ENCODE data around the gene DSPP.

DSPP gene

GRCh38 chr4:87608229-87608628, at the start of gene DSPP:
Gene DSPP (plus strand): TSS chr4:87608529. CDS start chr4:87610909, 2,380 bp downstream.
- TF ChIP-seq CTCF (conservative IDR thresholded peaks at IDR 0.05; ENCODE audit: low read depth, low read length) = no peak
- Histone ChIP-seq H3K9ac (no peak within 1 kb of the TSS), H3K36me3 (ENCODE audit: insufficient read depth) (no peaks in the 10 kb centered on the region), H3K4me3 (IDR thresholded peaks at IDR 0.05; ENCODE audit: insufficient read depth, low read depth, low read length) (no peak within 1 kb of the TSS), H2AFZ (ENCODE audit: low read depth) (no peak within 1 kb of the TSS), H3K79me2 (ENCODE audit: insufficient read depth, low read depth) (no peaks in the 10 kb centered on the region), H3K27ac (no peak within 1 kb of the TSS), H3K4me2 (no peak within 1 kb of the TSS; the same call in 1 of the 2 replicates), H3K27me3 (ENCODE audit: insufficient read depth, low read depth) (no peaks in the 10 kb centered on the region), H3K4me1 (ENCODE audit: low read depth, poor library complexity, severe bottlenecking) (no peaks in the 10 kb centered on the region), H4K20me1 (ENCODE audit: insufficient read depth) (no peaks in the 10 kb centered on the region)

- no peaks in the 10 kb centered on the region for H3K27me3 ChIP-seq (ENCODE audit: insufficient read depth, low read depth)
- H3K36me3 ChIP-seq (ENCODE audit: insufficient read depth) = no peaks in the 10 kb centered on the region
- peaks cover 15% of the 10 kb centered on the region for H3K4me1 ChIP-seq (ENCODE audit: low read depth, poor library complexity, severe bottlenecking)
- H3K9ac ChIP-seq = no peak overlapping the region
- no peak overlapping the region for H3K4me3 ChIP-seq (IDR thresholded peaks at IDR 0.05; ENCODE audit: insufficient read depth, low read depth, low read length)
- H2AFZ ChIP-seq (ENCODE audit: low read depth) = peak overlapping the region; percentile 45; the same call in 1 of the 2 replicates
- no peak for TF ChIP-seq CTCF (conservative IDR thresholded peaks at IDR 0.05; ENCODE audit: low read depth, low read length)
- H4K20me1 ChIP-seq (ENCODE audit: insufficient read depth) = no peaks in the 10 kb centered on the region
- no peaks in the 10 kb centered on the region for H3K79me2 ChIP-seq (ENCODE audit: insufficient read depth, low read depth)
- H3K27ac ChIP-seq = no peak overlapping the region
- H3K4me2 ChIP-seq = peak overlapping the region; percentile 22; the same call in 1 of the 2 replicates
Observed at GRCh38 chr4:87559090-87559837, 49.1 kb upstream of the DSPP start.

GRCh38 chr4:87560802-87561201, 47.5 kb upstream of the DSPP start:
- no peak overlapping the region for H3K4me3 ChIP-seq (IDR thresholded peaks at IDR 0.05; ENCODE audit: insufficient read depth, low read depth, low read length)
- no peak overlapping the region for H3K4me2 ChIP-seq
- H3K27ac ChIP-seq = no peak overlapping the region
- no peaks in the 10 kb centered on the region for H3K79me2 ChIP-seq (ENCODE audit: insufficient read depth, low read depth)
- no peak overlapping the region for H3K9ac ChIP-seq
- H3K27me3 ChIP-seq (ENCODE audit: insufficient read depth, low read depth) = no peaks in the 10 kb centered on the region
- H4K20me1 ChIP-seq (ENCODE audit: insufficient read depth) = no peaks in the 10 kb centered on the region
- H3K4me1 ChIP-seq (ENCODE audit: low read depth, poor library complexity, severe bottlenecking) = peaks cover 15% of the 10 kb centered on the region
- no peak for TF ChIP-seq CTCF (conservative IDR thresholded peaks at IDR 0.05; ENCODE audit: low read depth, low read length)
- H2AFZ ChIP-seq (ENCODE audit: low read depth) = no peak overlapping the region
- H3K36me3 ChIP-seq (ENCODE audit: insufficient read depth) = no peaks in the 10 kb centered on the region

GRCh38 chr4:87565746-87566145, 42.6 kb upstream of the DSPP start:
- H3K9ac ChIP-seq = no peak overlapping the region
- H3K4me1 ChIP-seq (ENCODE audit: low read depth, poor library complexity, severe bottlenecking) = no peaks in the 10 kb centered on the region
- H3K79me2 ChIP-seq (ENCODE audit: insufficient read depth, low read depth) = no peaks in the 10 kb centered on the region
- no peaks in the 10 kb centered on the region for H4K20me1 ChIP-seq (ENCODE audit: insufficient read depth)
- no peak for TF ChIP-seq CTCF (conservative IDR thresholded peaks at IDR 0.05; ENCODE audit: low read depth, low read length)
- H3K4me2 ChIP-seq = no peak overlapping the region
- H2AFZ ChIP-seq (ENCODE audit: low read depth) = no peak overlapping the region
- no peaks in the 10 kb centered on the region for H3K36me3 ChIP-seq (ENCODE audit: insufficient read depth)
- no peaks in the 10 kb centered on the region for H3K27me3 ChIP-seq (ENCODE audit: insufficient read depth, low read depth)
- no peak overlapping the region for H3K4me3 ChIP-seq (IDR thresholded peaks at IDR 0.05; ENCODE audit: insufficient read depth, low read depth, low read length)
- no peak overlapping the region for H3K27ac ChIP-seq
